NCI-H1930 (cell line): ENCODE data around the gene SEMA6C.
"Not testable (repeated sequence)": the region's sequence is repeated elsewhere in the genome, so short reads cannot be mapped to it uniquely, and the experiment has no call there.

ENCODE experiments used
- DNase-seq, 2 experiments: peaks; one replicate each; lab custom pipeline; 2025; lab: John Stamatoyannopoulos, UW

SEMA6C gene

GRCh38 chr1:151124763-151125403 is 21.5 kb downstream of the SEMA6C start:
- DNase-seq, result no peak

DNA sequence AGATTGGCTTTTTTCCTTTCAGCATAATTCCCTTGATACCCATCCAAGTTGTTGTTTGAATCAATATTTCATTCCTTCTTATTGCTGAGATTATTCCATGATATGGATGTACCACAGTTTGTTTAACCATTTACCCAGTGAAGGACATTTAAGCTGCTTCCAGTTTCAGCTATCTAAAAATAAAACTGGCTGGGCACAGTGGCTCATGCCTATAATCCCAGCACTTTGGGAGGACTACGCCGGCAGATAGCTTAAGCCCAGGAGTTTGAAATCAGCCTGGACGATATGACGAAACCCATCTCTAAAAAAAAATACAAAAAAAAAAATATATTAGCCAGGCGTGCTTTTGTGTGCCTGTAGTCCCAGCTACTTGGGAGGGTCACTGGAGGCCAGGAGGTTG is 32.6 kb downstream of the SEMA6C start:
- DNase-seq, result no peak

- DNase-seq, result no peak
Measured at GRCh38 chr1:151108331-151108730, 38.1 kb downstream of the SEMA6C start.

- DNase-seq, result no peak
Measured at GRCh38 chr1:151106894-151107293, 39.5 kb downstream of the SEMA6C start.

- DNase-seq, result no peak
Measured at GRCh38 chr1:151104630-151105029, 41.8 kb downstream of the SEMA6C start.

- DNase-seq, result no peak
Measured at GRCh38 chr1:151098126-151098525, 48.3 kb downstream of the SEMA6C start.

DNA sequence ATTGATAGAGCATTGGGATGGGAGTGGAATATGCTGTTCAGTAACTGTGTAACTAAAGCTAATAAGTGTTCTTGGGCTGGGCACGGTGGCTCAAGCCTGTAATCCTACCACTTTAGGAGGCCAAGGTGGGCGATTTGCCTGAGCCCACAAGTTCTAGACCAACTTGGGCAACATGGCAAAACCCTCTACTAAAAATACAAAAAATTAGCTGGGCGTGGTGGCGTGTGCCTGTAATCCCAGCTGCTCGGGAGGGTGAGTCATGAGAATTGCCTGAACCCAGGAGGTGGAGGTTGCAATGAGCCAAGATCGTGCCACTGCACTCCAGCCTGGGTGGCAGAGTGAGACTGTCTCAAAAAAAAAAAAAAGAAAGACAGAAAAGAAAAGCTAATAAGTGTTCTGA is 49.0 kb downstream of the SEMA6C start:
- DNase-seq, result not testable (repeated sequence)

DNA sequence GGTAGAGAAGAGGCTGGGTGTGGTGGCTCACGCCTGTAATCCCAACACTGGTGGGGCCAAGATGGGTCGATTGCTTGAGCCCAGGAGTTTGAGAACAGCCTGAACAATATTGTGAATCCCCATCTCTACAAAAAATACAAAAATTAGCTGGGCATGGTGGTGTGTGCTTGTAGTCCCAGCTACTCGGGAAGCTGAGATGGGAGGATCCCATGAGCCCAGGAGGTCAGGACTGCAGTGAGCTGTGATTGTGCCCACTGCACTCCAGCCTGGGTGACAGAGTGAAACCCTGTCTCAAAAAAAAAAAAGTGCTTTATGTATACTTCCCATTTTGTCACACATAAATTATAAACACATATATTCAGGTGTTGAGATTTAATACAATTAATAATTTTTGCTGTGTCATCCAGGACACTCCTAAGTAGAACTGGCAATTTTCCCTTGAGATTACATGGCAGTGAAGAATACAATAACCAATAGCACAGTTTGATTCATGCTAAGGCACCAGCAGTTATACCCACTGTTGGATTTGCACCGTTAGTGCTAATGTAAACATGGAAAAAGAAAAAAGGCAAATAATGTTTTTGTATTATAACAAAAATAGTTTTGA is 60.4 kb downstream of the SEMA6C start:
- DNase-seq, result no peak
